H9 (cell line): ENCODE measurements around the gene SLC2A2. TPM values are rescaled to one million over a fixed set of nuclear protein-coding genes. Genes with fewer than 3 reads are reported as not detected.

ENCODE experiments used
- DNase-seq: peaks from one replicate; pipeline ENCODE4 v3.0.0-alpha.2; 2017
- H2AFZ ChIP-seq: one replicate; pipeline ENCODE4 v1.6.1; 2013; ENCODE audit warnings: mild to moderate bottlenecking, low read length, control low read depth, moderate library complexity
- H2AK5ac ChIP-seq: 2 replicates; pipeline ENCODE4 v1.6.1; 2013; ENCODE audit warnings: low read length, control low read depth, mixed read lengths; ENCODE audit not compliant: insufficient read length
- H2BK120ac ChIP-seq: one replicate; pipeline ENCODE4 v1.6.1; 2013; ENCODE audit warnings: low read depth, mild to moderate bottlenecking, low read length, control low read depth, inconsistent platforms; ENCODE audit not compliant: poor library complexity, severe bottlenecking
- H2BK12ac ChIP-seq: 2 replicates; pipeline ENCODE4 v1.6.1; 2013; ENCODE audit warnings: low read length, control low read depth, mixed read lengths, low read depth; ENCODE audit not compliant: insufficient read length
- H2BK15ac ChIP-seq: 2 replicates; pipeline ENCODE4 v1.6.1; 2013; ENCODE audit warnings: low read depth, low read length, control low read depth
- H2BK20ac ChIP-seq: one replicate; pipeline ENCODE4 v1.6.1; 2013; ENCODE audit warnings: low read depth, mild to moderate bottlenecking, low read length, control low read depth, inconsistent platforms; ENCODE audit not compliant: poor library complexity, severe bottlenecking
- H2BK5ac ChIP-seq: 2 replicates; pipeline ENCODE4 v1.6.1; 2013; ENCODE audit warnings: low read length, control low read depth, mixed read lengths; ENCODE audit not compliant: insufficient read length
- H3K14ac ChIP-seq: 2 replicates; pipeline ENCODE4 v1.6.1; 2013; ENCODE audit warnings: low read length, control low read depth; ENCODE audit not compliant: insufficient read depth
- H3K18ac ChIP-seq: 2 replicates; pipeline ENCODE4 v1.6.1; 2013; ENCODE audit warnings: low read depth, mild to moderate bottlenecking, mixed read lengths, low read length, control low read depth; ENCODE audit not compliant: insufficient read length
- H3K23ac ChIP-seq: 2 replicates; pipeline ENCODE4 v1.6.1; 2013; ENCODE audit warnings: low read length, control low read depth, mixed read lengths, low read depth; ENCODE audit not compliant: insufficient read length
- H3K23me2 ChIP-seq: 2 replicates; pipeline ENCODE4 v1.6.1; 2013; ENCODE audit warnings: low read depth, mild to moderate bottlenecking, mixed read lengths, low read length, control low read depth; ENCODE audit not compliant: insufficient read length, poor library complexity, severe bottlenecking
- H3K27ac ChIP-seq: 2 replicates; pipeline ENCODE4 v1.5.1; 2013; ENCODE audit warnings: low read length, control low read depth, mixed read lengths, low read depth; ENCODE audit not compliant: insufficient read length
- H3K27me3 ChIP-seq: 2 replicates; pipeline ENCODE4 v1.6.1; 2013; ENCODE audit warnings: low read length, control low read depth, inconsistent platforms; ENCODE audit not compliant: insufficient read depth
- H3K4ac ChIP-seq: 2 replicates; pipeline ENCODE4 v1.6.1; 2013; ENCODE audit warnings: low read depth, mild to moderate bottlenecking, control low read depth, inconsistent platforms, low read length, moderate library complexity
- H3K4me1 ChIP-seq: 2 replicates; pipeline ENCODE4 v1.6.1; 2013; ENCODE audit warnings: low read length, control low read depth, inconsistent platforms; ENCODE audit not compliant: insufficient read depth
- H3K4me2 ChIP-seq: 2 replicates; pipeline ENCODE4 v1.6.1; 2013; ENCODE audit warnings: low read length, control low read depth, mixed read lengths; ENCODE audit not compliant: insufficient read length, insufficient read depth
- H3K56ac ChIP-seq: 2 replicates; pipeline ENCODE4 v1.6.1; 2013; ENCODE audit warnings: low read depth, mild to moderate bottlenecking, mixed read lengths, low read length, control low read depth; ENCODE audit not compliant: insufficient read length
- H3K79me1 ChIP-seq: 2 replicates; pipeline ENCODE4 v1.6.1; 2013; ENCODE audit warnings: low read depth, mild to moderate bottlenecking, moderate library complexity, low read length, control low read depth, inconsistent platforms; ENCODE audit not compliant: insufficient read depth, poor library complexity, severe bottlenecking
- H3K79me2 ChIP-seq: 2 replicates; pipeline ENCODE4 v1.6.1; 2013; ENCODE audit warnings: low read length, control low read depth, inconsistent platforms; ENCODE audit not compliant: insufficient read depth
- H3K9ac ChIP-seq: 2 replicates; pipeline ENCODE4 v1.6.1; 2013; ENCODE audit warnings: low read length, control low read depth, mixed read lengths; ENCODE audit not compliant: insufficient read length; ENCODE audit errors: extremely low read depth
- H3K9me3 ChIP-seq: one replicate; pipeline ENCODE4 v1.6.1; 2013; ENCODE audit warnings: low read depth, low read length, inconsistent platforms; ENCODE audit not compliant: control insufficient read depth
- H3T11ph ChIP-seq: one replicate; pipeline ENCODE4 v1.6.1; 2013; ENCODE audit warnings: mild to moderate bottlenecking, low read length, control low read depth, inconsistent platforms
- H4K20me1 ChIP-seq: one replicate; pipeline ENCODE4 v1.6.1; 2013; ENCODE audit not compliant: control insufficient read depth, insufficient read length, insufficient read depth
- H4K5ac ChIP-seq: 2 replicates; pipeline ENCODE4 v1.6.1; 2013; ENCODE audit warnings: low read depth, mild to moderate bottlenecking, mixed read lengths, low read length, control low read depth; ENCODE audit not compliant: insufficient read length
- H4K8ac ChIP-seq: replicated peaks from 2 replicates; pipeline ENCODE4 v1.6.1; 2013; ENCODE audit warnings: low read length, control low read depth, mixed read lengths, low read depth; ENCODE audit not compliant: insufficient read length
- H4K91ac ChIP-seq: 2 replicates; pipeline ENCODE4 v1.6.1; 2013; ENCODE audit warnings: low read depth, mild to moderate bottlenecking, moderate library complexity, mixed read lengths, low read length, control low read depth; ENCODE audit not compliant: insufficient read length
- H3K27ac Mint-ChIP-seq, 3 experiments: 2 replicates in 2 of 3; 3 replicates in 1 of 3; pipeline ENCODE4 v1.8.0; 2020 to 2021; ENCODE audit warnings: mixed read lengths in 3 of 3, mild to moderate bottlenecking in 1 of 3, moderate library complexity in 1 of 3
- H3K27me3 Mint-ChIP-seq: 2 replicates; pipeline ENCODE4 v1.8.0; 2021; ENCODE audit warnings: low read depth, mild to moderate bottlenecking, moderate library complexity, mixed read lengths
- H3K36me3 Mint-ChIP-seq, 3 experiments: 2 replicates in 2 of 3; 3 replicates in 1 of 3; pipeline ENCODE4 v1.8.0; 2020 to 2021; ENCODE audit warnings: low read depth in 3 of 3, mixed read lengths in 3 of 3; ENCODE audit not compliant: insufficient read depth in 1 of 3
- H3K4me1 Mint-ChIP-seq, 2 experiments: 2 replicates each; pipeline ENCODE4 v1.8.0; 2020; ENCODE audit warnings: mixed read lengths in 2 of 2
- H3K4me3 Mint-ChIP-seq, 2 experiments: 2 replicates in 1 of 2; 3 replicates in 1 of 2; pipeline ENCODE4 v1.8.0; 2020 to 2021; ENCODE audit warnings: mild to moderate bottlenecking in 2 of 2, mixed read lengths in 2 of 2, moderate library complexity in 1 of 2
- H3K9me3 Mint-ChIP-seq, 2 experiments: 2 replicates in 1 of 2; 3 replicates in 1 of 2; pipeline ENCODE4 v1.8.0; 2020; ENCODE audit warnings: mild to moderate bottlenecking in 2 of 2, mixed read lengths in 2 of 2, moderate library complexity in 1 of 2
- total RNA-seq: library from RNA; stranded (reverse); gene quantifications from 2 replicates; pipeline ENCODE4 v1.2.1, GENCODE V29; 2021
- TF ChIP-seq, protein P1 (sequence below): fragments of 200-600 bp; sonication (generic); conservative IDR thresholded peaks from 3 replicates; pipeline ENCODE4 v1.8.0; 2021; ENCODE audit warnings: antibody characterized with exemption, mild to moderate bottlenecking

SLC2A2 gene
- total RNA-seq, 1 experiment from 2014 or later = not detected

- Histone ChIP-seq H3K4ac (no peak overlapping the region), H2BK120ac (no peak overlapping the region), H2AFZ (no peak overlapping the region), H3K4me1 (no peaks in the 10 kb centered on the region), H3T11ph (no peak overlapping the region), H3K27ac (no peak overlapping the region), H4K8ac (no peak overlapping the region), H2AK5ac (no peak overlapping the region), H3K18ac (no peak overlapping the region), H4K20me1 (no peaks in the 10 kb centered on the region), H3K79me2 (no peaks in the 10 kb centered on the region), H3K23me2 (no peaks in the 10 kb centered on the region), H3K27me3 (no peaks in the 10 kb centered on the region), H3K4me2 (no peak overlapping the region), H3K23ac (no peak overlapping the region), H3K9ac (no peak overlapping the region), H2BK20ac (no peak overlapping the region), H2BK5ac (no peak overlapping the region), H3K14ac (no peak overlapping the region), H4K91ac (no peak overlapping the region), H3K9me3 (no peaks in the 10 kb centered on the region), H3K56ac (no peak overlapping the region), H3K79me1 (no peaks in the 10 kb centered on the region), H4K5ac (no peak overlapping the region), H2BK12ac (no peak overlapping the region), H2BK15ac (no peak overlapping the region)
- TF ChIP-seq, protein P1, sequence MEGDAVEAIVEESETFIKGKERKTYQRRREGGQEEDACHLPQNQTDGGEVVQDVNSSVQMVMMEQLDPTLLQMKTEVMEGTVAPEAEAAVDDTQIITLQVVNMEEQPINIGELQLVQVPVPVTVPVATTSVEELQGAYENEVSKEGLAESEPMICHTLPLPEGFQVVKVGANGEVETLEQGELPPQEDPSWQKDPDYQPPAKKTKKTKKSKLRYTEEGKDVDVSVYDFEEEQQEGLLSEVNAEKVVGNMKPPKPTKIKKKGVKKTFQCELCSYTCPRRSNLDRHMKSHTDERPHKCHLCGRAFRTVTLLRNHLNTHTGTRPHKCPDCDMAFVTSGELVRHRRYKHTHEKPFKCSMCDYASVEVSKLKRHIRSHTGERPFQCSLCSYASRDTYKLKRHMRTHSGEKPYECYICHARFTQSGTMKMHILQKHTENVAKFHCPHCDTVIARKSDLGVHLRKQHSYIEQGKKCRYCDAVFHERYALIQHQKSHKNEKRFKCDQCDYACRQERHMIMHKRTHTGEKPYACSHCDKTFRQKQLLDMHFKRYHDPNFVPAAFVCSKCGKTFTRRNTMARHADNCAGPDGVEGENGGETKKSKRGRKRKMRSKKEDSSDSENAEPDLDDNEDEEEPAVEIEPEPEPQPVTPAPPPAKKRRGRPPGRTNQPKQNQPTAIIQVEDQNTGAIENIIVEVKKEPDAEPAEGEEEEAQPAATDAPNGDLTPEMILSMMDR = no peak
- H3K4me1 Mint-ChIP-seq = 0 out of 4 replicates have a peak, but pooled peaks cover 0 to 2% of the 10 kb centered on the region in 2 experiments
- DNase-seq = no peak
- no peaks in the 10 kb centered on the region for H3K27me3 Mint-ChIP-seq
- no peak overlapping the region for H3K4me3 Mint-ChIP-seq
- no peaks in the 10 kb centered on the region for H3K9me3 Mint-ChIP-seq
- no peak overlapping the region for H3K27ac Mint-ChIP-seq
- peaks cover 0 to 2% (median 0%) of the 10 kb centered on the region in 3 experiments; a peak in 1 of 7 replicates for H3K36me3 Mint-ChIP-seq
Measured at GRCh38 chr3:171072432-171072831, 45.9 kb upstream of the SLC2A2 start.
